Inflammatory macrophage treated with lipopolysaccharide for 4 hours (primary cell): ENCODE results near the gene MEIS2.

ENCODE experiments used
- DNase-seq: peaks from one replicate; pipeline ENCODE4 v3.0.0-alpha.2; 2020

MEIS2 gene

DNA sequence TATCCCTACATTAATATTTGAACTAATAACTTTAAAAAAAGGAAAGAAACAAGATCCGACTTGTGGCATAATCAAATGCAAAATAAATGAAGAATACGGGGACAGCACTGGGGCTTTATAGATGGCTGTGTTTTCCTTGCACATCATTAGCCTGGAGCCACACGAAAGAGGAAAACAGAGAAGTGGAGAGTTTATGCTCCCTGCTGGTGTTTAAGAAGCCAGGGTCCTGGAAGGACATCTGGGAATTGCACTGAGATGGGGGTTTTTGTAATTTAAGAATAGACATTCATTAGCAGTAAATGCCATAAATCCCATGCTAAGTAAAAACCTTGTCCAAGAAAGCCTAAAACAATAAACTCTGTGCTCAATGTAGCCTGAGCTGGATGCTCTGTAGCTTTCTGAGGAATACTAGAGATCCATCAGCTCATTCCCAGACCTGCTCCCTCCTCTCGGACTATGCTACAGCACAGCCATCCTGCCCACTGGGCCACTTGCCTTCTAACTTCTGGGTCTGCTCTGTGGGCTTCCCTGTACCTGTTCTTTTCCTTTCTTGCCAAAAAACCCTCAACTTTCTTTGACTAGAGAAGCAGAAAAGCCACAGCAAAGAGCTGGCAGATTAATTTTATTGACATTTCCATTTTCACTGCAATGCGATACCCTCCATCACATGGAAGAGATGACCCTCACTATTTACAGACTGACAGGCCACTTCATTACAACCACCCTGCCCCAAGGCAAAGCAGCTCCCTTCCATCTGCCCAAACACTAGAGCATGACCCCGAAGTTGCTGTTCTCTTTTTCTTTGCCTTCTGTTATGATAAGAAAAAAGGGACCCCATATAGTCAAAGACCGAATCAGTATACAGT is 62.3 kb downstream of the MEIS2 start:
- DNase-seq: no peak

GRCh38 chr15:37037071-37037655 is 63.2 kb downstream of the MEIS2 start:
- DNase-seq: no peak

DNA sequence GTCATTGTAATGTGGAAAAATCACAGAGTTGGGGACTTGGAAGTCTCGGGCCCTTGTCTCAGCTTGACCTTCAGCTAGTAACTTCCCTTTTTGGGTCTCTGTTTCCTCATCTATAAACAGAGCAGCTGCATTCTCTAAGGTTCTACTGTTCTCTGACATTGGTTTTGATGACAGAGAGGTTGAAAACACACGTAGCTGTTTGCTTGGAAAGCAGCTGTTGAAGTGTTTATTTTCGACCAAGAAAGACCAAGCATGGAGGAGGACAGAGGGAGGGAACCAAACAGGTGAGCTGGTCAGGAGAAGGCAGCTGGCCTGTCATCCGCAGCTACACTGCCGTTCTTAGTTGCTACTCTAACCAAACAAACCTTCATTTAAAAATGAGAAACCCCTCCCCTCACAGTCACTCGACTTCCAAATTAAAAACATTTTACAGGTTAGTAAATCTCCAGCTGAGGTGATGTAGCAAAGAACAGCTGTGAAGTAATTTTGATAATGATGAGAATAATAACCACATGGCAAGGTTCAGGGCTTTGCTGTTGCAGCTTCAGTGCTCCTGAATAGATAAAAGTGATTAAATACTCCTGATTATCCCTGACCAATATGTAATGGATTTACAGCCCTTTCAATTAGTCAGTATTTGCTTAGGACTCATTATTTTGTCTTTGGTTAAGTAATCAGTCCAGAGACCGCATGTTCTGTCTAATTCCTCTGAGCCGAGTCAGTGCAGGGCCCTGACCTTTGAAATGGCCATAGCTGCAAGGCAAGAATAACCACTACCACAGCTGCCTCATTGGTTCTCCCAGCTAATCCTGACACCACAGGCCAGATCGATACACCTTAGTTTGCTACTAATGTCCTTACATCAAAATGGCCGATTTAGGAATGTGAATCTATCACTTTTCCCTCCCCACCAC is 65.3 kb downstream of the MEIS2 start:
- no peak for DNase-seq

GRCh38 chr15:37034392-37034791 is 66.0 kb downstream of the MEIS2 start:
- no peak for DNase-seq

DNA sequence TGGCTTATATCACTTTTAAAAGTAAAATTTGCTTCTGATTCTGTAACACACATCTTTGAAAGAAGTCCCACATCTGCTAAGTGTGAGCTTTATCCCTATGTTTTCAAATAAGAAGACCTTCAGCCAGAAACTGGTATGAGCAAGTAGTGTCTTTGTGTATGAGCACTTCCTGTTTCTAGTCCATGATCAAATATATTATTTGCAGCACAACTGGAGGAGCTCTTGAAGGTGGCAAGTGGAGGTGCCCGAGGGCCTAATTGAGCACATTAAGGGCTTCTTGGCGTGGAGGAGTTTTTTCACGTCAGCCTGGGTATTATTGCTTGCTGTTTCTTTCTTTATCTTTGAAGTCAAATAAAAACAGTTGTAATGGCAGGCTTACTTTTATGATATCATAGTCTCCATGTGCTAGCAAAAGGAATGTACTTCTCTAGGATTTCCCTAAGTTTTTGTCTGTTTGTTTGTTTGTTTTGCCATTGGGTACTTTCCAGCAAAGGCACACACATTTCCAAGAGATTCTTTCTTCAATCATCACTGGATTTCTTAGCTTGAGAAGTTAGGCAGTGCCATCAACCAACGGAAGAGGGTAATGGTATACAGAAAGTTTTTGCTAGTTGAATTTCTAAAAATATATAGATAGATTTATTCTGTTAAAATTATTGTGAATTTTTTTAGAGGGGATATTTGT is 68.1 kb downstream of the MEIS2 start:
- no peak for DNase-seq

- no peak for DNase-seq
These were observed 69.2 kb downstream of the MEIS2 start for GRCh38 chr15:37031198-37031597.

DNA sequence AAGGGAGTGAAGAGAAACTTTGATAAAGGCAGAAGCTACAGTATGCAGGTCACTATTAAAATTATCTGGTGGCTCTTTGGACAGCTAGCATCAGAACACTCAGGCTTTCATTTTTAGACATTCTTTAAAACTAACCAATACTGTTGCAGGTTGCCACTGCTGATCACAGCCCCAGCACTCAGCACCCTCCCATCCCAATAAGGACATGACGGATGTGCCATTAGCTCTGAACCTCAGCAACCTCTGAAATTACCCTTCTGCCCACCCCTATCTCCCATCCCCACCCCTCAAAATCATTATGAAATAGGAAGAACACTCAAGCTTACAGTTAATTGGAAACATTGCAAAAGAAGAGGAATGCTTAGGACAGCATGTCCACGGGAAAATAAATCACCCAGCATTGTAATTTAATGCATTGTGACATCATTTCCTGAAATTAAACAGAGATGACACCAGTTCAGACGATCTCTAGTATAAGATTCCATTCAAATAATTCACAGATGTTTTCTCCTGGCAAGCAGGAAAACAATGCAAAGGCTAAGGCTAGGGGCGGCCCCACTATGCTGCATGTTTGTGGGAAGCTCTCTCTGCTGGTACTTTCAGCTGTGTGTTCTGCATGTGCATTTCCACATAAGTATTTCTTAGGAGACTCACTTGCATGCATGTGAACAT is 71.6 kb downstream of the MEIS2 start:
- no peak for DNase-seq

DNA sequence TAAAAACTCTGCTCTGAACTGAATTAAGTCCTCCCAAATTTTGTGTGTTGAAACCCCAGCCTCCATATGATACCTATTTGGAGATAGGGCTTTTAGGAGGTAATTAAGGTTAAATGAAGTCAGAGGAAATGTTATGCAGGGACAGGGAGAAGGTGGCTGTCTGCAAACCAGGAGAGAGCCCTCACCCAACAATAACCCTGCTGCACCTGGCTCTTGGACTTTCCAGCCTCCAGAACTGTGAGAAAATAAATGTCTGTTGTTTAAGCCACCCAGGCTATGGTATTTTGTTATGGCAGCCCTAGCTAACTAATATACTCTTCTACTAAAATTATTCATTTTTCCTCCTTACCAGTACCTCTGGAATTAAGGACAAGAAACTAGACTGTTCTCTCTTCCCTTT is 79.5 kb downstream of the MEIS2 start:
- no peak for DNase-seq

- no peak for DNase-seq
These were observed 80.6 kb downstream of the MEIS2 start for GRCh38 chr15:37019479-37020433.

DNA sequence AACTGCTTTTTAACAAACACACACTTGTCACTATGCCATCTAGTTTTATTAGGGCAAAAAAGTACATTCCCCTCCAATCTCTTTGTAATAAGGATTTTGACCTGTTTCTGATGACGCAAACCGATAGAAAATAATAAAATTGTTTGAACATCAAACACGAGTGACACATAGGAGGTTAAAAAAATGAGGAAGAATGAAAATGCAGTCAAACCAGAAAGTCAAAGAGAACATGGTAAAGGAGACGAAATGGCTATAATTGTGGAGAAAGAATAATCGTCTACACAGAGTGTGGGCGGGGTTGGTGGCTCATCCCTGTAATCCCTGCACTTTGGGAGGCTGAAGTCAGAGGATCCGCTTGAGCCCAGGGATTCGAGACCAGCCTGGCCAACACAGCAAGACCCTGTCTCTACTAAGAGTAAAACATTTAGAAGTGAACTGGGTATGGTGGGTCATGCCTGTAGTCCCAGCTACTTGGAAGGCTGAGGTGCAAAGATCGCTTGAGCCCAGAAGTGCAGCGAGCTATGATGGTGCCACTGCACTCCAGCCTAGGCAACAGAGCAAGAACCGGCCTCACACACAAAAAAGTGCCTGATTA is 83.2 kb downstream of the MEIS2 start:
- no peak for DNase-seq

- no peak for DNase-seq
These were observed 84.1 kb downstream of the MEIS2 start for GRCh38 chr15:37016231-37016630.

- DNase-seq: no peak
These were observed 84.9 kb downstream of the MEIS2 start for GRCh38 chr15:37015451-37015850.

DNA sequence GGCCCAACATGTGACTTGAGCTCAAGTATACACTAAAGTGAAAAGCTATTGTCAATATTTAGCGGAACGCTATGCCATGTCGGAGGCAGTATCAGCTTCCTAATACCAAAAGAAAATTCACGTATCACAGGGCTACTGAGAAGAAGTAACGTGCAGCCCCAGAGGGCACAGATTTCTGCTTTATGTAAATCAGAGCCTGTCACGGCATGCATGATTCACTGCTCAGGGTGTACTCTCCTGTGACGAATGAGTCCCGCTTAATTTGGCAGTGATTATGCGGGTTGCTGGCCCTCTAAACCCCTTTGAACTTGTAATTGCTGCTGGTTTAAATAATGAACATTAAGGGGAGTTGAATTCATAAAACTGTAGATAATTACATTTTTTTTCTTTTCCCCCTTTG is 85.3 kb downstream of the MEIS2 start:
- DNase-seq: no peak

GRCh38 chr15:37014566-37014965 is 85.8 kb downstream of the MEIS2 start:
- no peak for DNase-seq

DNA sequence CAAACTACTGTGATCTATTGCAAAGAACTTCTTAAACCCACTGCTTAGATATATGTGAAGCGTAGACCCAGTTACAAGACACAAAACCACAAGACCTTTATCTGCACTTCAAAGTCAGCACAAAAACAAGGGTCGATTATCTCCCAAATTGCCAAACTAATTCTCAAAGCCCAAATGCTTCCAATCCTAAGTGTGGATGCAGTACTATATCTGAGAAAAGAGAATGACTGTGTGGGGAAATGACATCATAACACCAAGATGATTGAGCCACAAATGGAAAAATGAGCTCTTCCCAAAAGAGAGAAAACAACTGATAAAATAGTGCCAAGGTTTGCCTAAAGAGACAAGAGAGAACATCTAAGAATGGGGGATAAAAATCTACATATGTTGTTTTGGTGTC is 86.2 kb downstream of the MEIS2 start:
- no peak for DNase-seq

DNA sequence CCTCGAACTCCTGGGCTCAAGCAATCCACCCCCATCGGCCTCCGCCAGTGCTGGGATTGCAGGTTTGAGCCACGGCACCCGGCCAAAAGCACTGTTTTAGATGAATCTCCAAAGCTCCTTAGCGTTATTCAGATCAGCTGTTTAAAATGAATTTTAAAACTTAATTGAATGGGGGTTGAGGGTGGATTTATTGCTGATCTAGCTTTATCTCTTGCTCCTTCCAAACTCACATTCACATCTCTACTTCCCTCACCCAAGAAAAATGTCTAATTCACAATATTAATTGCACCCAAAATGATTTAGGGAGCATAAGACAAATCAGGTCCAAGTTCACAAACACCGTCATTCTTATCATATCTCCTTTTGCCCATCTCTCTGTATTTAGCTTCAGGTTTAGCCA is 89.8 kb downstream of the MEIS2 start:
- DNase-seq: no peak

DNA sequence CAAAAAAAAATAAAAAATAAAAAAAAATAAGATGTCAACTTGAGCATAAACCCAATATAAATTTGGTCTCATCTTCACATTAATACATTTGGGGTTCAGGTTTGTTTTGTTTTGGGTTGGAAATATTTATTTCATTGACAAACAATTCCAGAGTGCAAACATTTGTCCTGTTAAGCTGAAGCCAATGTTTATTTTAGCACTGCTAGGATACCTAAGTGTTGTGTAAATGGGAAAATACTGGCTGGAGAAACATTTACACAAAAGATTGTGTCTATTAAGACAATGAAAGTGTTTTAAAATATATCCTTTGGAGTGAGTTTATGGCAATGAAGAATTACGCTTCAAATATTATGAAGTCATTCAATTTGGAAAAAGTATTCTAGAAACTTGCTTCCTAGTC is 91.1 kb downstream of the MEIS2 start:
- no peak for DNase-seq

DNA sequence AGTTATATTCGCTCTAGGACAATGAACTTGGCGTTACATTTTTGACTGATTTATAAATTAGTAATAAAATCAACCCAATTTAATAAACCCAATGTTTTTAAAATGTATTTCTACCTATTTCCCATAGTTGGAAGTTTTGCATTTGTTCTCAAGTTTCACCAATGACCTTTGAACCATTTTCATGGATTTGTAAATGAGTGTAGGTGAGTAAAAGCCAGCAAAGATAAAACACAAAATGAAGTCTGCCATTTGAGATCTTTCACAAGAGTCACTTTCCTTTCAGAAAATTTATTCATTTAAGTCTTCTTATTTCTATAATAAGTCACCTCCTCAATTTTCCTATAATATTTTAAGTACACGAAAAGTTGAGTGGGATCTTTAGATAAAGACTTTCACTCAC is 92.1 kb downstream of the MEIS2 start:
- DNase-seq: no peak

- DNase-seq: no peak
These were observed 93.0 kb downstream of the MEIS2 start for GRCh38 chr15:37007301-37007700.

DNA sequence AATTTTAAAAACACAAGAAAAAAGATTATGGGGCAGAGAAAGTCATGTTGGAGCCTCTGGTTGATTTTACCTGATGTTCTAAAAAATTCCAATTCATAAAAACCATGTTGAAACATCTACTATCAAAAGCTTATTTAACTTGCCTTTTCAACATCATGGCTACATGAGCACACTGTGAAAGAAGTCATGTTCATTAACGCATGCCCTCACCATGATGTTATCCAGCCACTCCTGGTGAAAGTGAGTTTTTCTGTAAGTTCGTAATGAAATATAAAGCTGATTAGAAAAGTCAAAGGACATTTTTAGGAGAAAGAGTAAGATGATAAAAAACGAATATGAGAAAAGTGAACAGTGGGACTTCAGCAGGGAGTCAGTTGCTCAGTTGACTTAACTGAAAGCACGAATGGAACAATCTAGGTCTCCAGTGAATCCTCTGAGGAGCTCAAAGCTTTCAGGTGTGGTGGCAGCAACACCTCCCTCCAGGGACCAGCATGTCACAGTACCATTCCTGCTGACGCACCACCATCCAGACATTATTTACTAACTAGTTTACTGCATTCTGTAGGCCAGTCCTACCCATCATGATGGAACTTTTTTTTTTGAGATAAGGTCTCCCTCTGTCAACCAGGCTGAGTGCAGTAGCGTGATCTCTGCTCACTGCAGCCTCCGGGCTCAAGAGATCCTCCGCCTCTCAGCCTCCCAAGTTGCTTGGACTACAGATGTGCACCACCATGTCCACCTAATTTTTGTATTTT is 95.2 kb downstream of the MEIS2 start:
- no peak for DNase-seq
